Measurements from ENCODE around the gene ADGRL3.
"Not testable (repeated sequence)": the region's sequence is repeated elsewhere in the genome, so short reads cannot be mapped to it uniquely, and the experiment has no call there.

Gene ADGRL3

DNA sequence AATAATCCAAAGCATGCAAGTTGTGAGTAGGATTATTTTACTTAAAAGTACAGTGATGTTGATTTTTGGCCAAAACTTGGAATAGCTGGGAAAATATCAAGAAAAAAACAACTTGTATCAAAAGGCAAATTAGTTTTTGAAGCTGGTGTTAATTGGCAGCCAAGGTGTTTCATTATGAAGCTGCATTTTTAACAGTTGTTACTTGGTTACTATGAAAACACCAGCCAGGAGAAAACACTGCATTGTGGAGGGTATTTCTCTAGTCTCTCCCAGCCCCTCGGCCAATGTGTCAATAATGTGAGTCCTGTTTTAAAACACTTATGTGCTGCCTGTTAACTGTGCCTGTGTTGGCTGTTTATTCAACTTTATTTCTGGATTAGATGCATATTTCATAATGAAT, 733.4 kb downstream of the ADGRL3 start:
- H3K27me3 ChIP-seq (ENCODE audit: insufficient read depth, low read length) = no peaks in the 10 kb centered on the region
- no peaks in the 10 kb centered on the region for H3K4me1 ChIP-seq (ENCODE audit: control insufficient read depth, insufficient read depth, low read length, unreplicated experiment)
- H2AFZ ChIP-seq (ENCODE audit: low read length, unreplicated experiment) = no peak overlapping the region
- no peak overlapping the region for H3K27ac ChIP-seq (ENCODE audit: low read depth, low read length)
- no peak overlapping the region for H3K4me3 ChIP-seq (ENCODE audit: low read depth, low read length)
- no peaks in the 10 kb centered on the region for H3K79me2 ChIP-seq (ENCODE audit: control insufficient read depth, insufficient read depth, low read length, unreplicated experiment)
- no peaks in the 10 kb centered on the region for H3K36me3 ChIP-seq (ENCODE audit: insufficient read depth, low read length)

GRCh38 chr4:61934198-61934597, 734.1 kb downstream of the ADGRL3 start:
- Histone ChIP-seq H3K27me3 (ENCODE audit: insufficient read depth, low read length) (no peaks in the 10 kb centered on the region), H3K36me3 (ENCODE audit: insufficient read depth, low read length) (no peaks in the 10 kb centered on the region), H3K27ac (ENCODE audit: low read depth, low read length) (no peak overlapping the region), H2AFZ (ENCODE audit: low read length, unreplicated experiment) (no peak overlapping the region), H3K4me1 (ENCODE audit: control insufficient read depth, insufficient read depth, low read length, unreplicated experiment) (no peaks in the 10 kb centered on the region), H3K4me3 (ENCODE audit: low read depth, low read length) (no peak overlapping the region), H3K79me2 (ENCODE audit: control insufficient read depth, insufficient read depth, low read length, unreplicated experiment) (no peaks in the 10 kb centered on the region)

DNA sequence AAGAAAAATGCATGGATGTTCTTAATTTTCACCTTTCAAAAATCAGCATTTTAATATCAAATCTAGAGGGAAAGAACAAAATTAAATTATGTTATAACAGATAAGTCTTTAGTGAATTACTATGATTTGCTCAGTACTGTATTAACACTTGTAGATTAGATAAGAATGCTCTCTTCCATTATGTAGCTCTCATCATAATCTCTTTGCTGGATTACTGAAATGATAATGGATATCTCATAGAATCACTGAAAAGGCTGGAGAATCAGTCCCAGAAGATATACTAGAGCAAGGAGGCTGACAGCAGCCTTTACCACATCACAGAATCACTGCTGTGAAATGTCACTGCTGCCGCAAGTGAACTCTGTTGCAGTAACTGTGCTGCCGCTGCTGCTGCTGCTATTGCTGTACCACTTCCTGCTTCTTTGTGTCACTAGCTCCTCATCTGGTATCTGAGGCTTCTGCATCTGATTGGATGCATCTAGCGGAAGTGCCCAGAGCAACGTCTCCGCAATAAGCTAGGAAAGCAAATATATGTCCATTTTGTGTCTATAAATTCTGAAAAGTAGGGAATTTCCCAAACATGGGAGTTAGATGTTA, 738.2 kb downstream of the ADGRL3 start:
- Histone ChIP-seq H2AFZ (ENCODE audit: low read length, unreplicated experiment) (no peak overlapping the region), H3K27ac (ENCODE audit: low read depth, low read length) (no peak overlapping the region), H3K27me3 (ENCODE audit: insufficient read depth, low read length) (no peaks in the 10 kb centered on the region), H3K4me3 (ENCODE audit: low read depth, low read length) (no peak overlapping the region), H3K4me1 (ENCODE audit: control insufficient read depth, insufficient read depth, low read length, unreplicated experiment) (no peaks in the 10 kb centered on the region), H3K79me2 (ENCODE audit: control insufficient read depth, insufficient read depth, low read length, unreplicated experiment) (no peaks in the 10 kb centered on the region), H3K36me3 (ENCODE audit: insufficient read depth, low read length) (no peaks in the 10 kb centered on the region)

DNA sequence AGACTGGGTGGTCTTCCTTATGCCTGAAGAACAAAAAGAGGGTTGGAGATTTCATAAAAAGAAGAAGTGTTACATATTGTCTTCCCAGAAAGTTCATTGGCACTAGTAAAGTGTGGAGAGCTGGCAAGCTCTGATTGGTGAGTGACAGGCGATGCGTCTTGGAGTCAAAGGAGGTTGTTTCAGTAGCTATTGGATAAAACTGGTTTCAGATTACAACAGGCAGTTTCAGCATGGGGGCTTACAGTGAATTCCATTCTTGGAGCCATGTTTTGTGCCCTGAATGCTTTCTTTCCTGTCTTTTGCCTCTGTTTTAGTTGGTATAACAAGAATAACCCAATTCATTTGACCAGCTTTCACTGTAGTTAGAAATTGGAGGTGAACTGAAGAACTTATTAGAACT, 750.5 kb downstream of the ADGRL3 start:
- Histone ChIP-seq H2AFZ (ENCODE audit: low read length, unreplicated experiment) (no peak overlapping the region), H3K27me3 (ENCODE audit: insufficient read depth, low read length) (no peaks in the 10 kb centered on the region), H3K79me2 (ENCODE audit: control insufficient read depth, insufficient read depth, low read length, unreplicated experiment) (no peaks in the 10 kb centered on the region), H3K4me3 (ENCODE audit: low read depth, low read length) (no peak overlapping the region), H3K4me1 (ENCODE audit: control insufficient read depth, insufficient read depth, low read length, unreplicated experiment) (no peaks in the 10 kb centered on the region), H3K27ac (ENCODE audit: low read depth, low read length) (no peak overlapping the region), H3K36me3 (ENCODE audit: insufficient read depth, low read length) (no peaks in the 10 kb centered on the region)

GRCh38 chr4:61953386-61953785, 753.3 kb downstream of the ADGRL3 start:
- H3K4me3 ChIP-seq (ENCODE audit: low read depth, low read length) = no peak overlapping the region
- no peak overlapping the region for H3K27ac ChIP-seq (ENCODE audit: low read depth, low read length)
- no peaks in the 10 kb centered on the region for H3K27me3 ChIP-seq (ENCODE audit: insufficient read depth, low read length)
- no peak overlapping the region for H2AFZ ChIP-seq (ENCODE audit: low read length, unreplicated experiment)
- no peaks in the 10 kb centered on the region for H3K4me1 ChIP-seq (ENCODE audit: control insufficient read depth, insufficient read depth, low read length, unreplicated experiment)
- no peaks in the 10 kb centered on the region for H3K36me3 ChIP-seq (ENCODE audit: insufficient read depth, low read length)
- H3K79me2 ChIP-seq (ENCODE audit: control insufficient read depth, insufficient read depth, low read length, unreplicated experiment) = no peaks in the 10 kb centered on the region

- Histone ChIP-seq H3K27me3 (ENCODE audit: insufficient read depth, low read length) (no peaks in the 10 kb centered on the region), H3K79me2 (ENCODE audit: control insufficient read depth, insufficient read depth, low read length, unreplicated experiment) (no peaks in the 10 kb centered on the region), H3K36me3 (ENCODE audit: insufficient read depth, low read length) (no peaks in the 10 kb centered on the region), H3K4me1 (ENCODE audit: control insufficient read depth, insufficient read depth, low read length, unreplicated experiment) (no peaks in the 10 kb centered on the region), H3K27ac (ENCODE audit: low read depth, low read length) (no peak overlapping the region), H2AFZ (ENCODE audit: low read length, unreplicated experiment) (no peak overlapping the region), H3K4me3 (ENCODE audit: low read depth, low read length) (no peak overlapping the region)
Observed at GRCh38 chr4:61958591-61958990, 758.5 kb downstream of the ADGRL3 start.

- Histone ChIP-seq H3K79me2 (ENCODE audit: control insufficient read depth, insufficient read depth, low read length, unreplicated experiment) (no peaks in the 10 kb centered on the region), H3K27ac (ENCODE audit: low read depth, low read length) (no peak overlapping the region), H3K27me3 (ENCODE audit: insufficient read depth, low read length) (no peaks in the 10 kb centered on the region), H3K36me3 (ENCODE audit: insufficient read depth, low read length) (no peaks in the 10 kb centered on the region), H3K4me3 (ENCODE audit: low read depth, low read length) (no peak overlapping the region), H3K4me1 (ENCODE audit: control insufficient read depth, insufficient read depth, low read length, unreplicated experiment) (no peaks in the 10 kb centered on the region), H2AFZ (ENCODE audit: low read length, unreplicated experiment) (no peak overlapping the region)
Observed at GRCh38 chr4:61959087-61959486, 759.0 kb downstream of the ADGRL3 start.

GRCh38 chr4:61984260-61984909, 784.3 kb downstream of the ADGRL3 start:
- H3K4me3 ChIP-seq (ENCODE audit: low read depth, low read length) = no peak overlapping the region
- H3K36me3 ChIP-seq (ENCODE audit: insufficient read depth, low read length) = no peaks in the 10 kb centered on the region
- no peaks in the 10 kb centered on the region for H3K27me3 ChIP-seq (ENCODE audit: insufficient read depth, low read length)

GRCh38 chr4:61985426-61985825, 785.3 kb downstream of the ADGRL3 start:
- no peaks in the 10 kb centered on the region for H3K36me3 ChIP-seq (ENCODE audit: insufficient read depth, low read length)
- H2AFZ ChIP-seq (ENCODE audit: low read length, unreplicated experiment) = no peak overlapping the region
- H3K27ac ChIP-seq (ENCODE audit: low read depth, low read length) = no peak overlapping the region
- no peaks in the 10 kb centered on the region for H3K79me2 ChIP-seq (ENCODE audit: control insufficient read depth, insufficient read depth, low read length, unreplicated experiment)
- H3K4me3 ChIP-seq (ENCODE audit: low read depth, low read length) = no peak overlapping the region
- no peaks in the 10 kb centered on the region for H3K27me3 ChIP-seq (ENCODE audit: insufficient read depth, low read length)
- no peaks in the 10 kb centered on the region for H3K4me1 ChIP-seq (ENCODE audit: control insufficient read depth, insufficient read depth, low read length, unreplicated experiment)

More at GRCh38 chr4:61984260-61984909, 784.3 kb downstream of the ADGRL3 start:
- Histone ChIP-seq H2AFZ (ENCODE audit: low read length, unreplicated experiment) (no peak overlapping the region), H3K4me1 (ENCODE audit: control insufficient read depth, insufficient read depth, low read length, unreplicated experiment) (no peaks in the 10 kb centered on the region), H3K27ac (ENCODE audit: low read depth, low read length) (no peak overlapping the region), H3K79me2 (ENCODE audit: control insufficient read depth, insufficient read depth, low read length, unreplicated experiment) (no peaks in the 10 kb centered on the region)

GRCh38 chr4:61986929-61987328, 786.8 kb downstream of the ADGRL3 start:
- H3K4me1 ChIP-seq (ENCODE audit: control insufficient read depth, insufficient read depth, low read length, unreplicated experiment); H3K4me3 ChIP-seq (ENCODE audit: low read depth, low read length); H2AFZ ChIP-seq (ENCODE audit: low read length, unreplicated experiment); H3K27ac ChIP-seq (ENCODE audit: low read depth, low read length); H3K36me3 ChIP-seq (ENCODE audit: insufficient read depth, low read length); H3K79me2 ChIP-seq (ENCODE audit: control insufficient read depth, insufficient read depth, low read length, unreplicated experiment); H3K27me3 ChIP-seq (ENCODE audit: insufficient read depth, low read length): not testable (repeated sequence)

- H3K79me2 ChIP-seq (ENCODE audit: control insufficient read depth, insufficient read depth, low read length, unreplicated experiment) = no peaks in the 10 kb centered on the region
- no peak overlapping the region for H2AFZ ChIP-seq (ENCODE audit: low read length, unreplicated experiment)
- H3K27me3 ChIP-seq (ENCODE audit: insufficient read depth, low read length) = no peaks in the 10 kb centered on the region
- H3K4me1 ChIP-seq (ENCODE audit: control insufficient read depth, insufficient read depth, low read length, unreplicated experiment) = no peaks in the 10 kb centered on the region
- H3K36me3 ChIP-seq (ENCODE audit: insufficient read depth, low read length) = no peaks in the 10 kb centered on the region
- no peak overlapping the region for H3K4me3 ChIP-seq (ENCODE audit: low read depth, low read length)
- no peak overlapping the region for H3K27ac ChIP-seq (ENCODE audit: low read depth, low read length)
Observed at GRCh38 chr4:61992351-61992750, 792.2 kb downstream of the ADGRL3 start.

Data from ACC112 (cell line).